Measurements from ENCODE around the gene IFNL1.
"Not testable (repeated sequence)": the region's sequence is repeated elsewhere in the genome, so short reads cannot be mapped to it uniquely, and the experiment has no call there.

The IFNL1 gene

DNA sequence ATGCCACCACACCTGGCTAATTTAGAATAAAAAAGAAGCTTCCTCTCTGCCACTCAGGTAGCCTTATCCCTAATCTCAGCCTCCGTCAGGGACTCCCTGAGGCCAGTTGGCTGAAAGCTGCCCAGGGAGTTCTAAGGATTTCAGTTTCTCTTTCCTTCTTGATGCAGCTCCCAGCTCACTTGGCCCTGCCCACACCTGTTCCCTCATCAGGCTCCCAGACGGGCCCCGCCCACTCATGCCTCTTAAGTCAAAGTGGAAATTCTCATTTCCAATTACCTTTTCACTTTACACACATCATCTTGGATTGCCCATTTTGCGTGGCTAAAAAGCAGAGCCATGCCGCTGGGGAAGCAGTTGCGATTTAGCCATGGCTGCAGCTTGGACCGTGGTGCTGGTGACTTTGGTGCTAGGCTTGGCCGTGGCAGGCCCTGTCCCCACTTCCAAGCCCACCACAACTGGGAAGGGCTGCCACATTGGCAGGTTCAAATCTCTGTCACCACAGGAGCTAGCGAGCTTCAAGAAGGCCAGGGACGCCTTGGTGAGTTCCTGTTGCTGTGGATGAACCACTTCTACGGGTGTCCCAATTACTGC lies at the start of gene IFNL1:
TSS of gene IFNL1 (plus strand) at position 353 of the 591 bp plus-strand sequence. CDS start at position 368, 15 bp downstream.
- no peak for DNase-seq (ENCODE audit: low spot score)

DNA sequence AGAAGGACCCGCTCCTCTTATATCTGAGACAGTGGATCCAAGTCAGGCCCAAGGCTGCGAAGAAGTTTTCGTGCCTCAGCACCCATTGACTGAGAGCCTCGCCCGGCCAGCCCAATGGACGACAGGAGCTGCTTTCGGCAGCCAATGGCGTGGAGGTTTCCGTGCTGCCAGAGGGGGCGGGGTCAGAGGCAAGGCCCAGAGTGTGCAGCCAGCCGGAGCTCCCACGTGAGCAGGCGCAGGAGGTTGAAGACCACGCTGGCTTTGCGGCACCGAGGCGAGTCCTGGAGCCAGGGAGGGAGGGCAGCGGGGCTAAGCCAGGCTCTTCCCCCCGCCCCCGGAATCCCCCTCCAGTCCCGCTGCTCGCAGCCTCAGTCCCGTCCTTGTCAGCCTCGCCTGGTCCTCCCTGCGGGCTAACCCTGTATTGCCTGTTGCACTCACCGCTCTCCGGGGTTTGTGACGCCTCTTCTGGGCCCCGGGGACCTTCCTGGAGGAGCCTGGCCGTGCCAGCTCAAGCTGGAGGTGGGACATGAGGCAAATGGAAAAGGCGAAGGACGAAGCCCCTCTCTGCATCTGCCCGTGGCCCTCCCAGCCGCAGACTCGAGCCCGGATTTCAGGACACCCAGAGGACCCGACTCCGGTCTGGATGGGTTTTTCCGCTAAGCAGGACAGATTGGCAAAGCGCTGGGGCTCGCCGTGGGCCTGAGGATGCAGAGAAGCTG lies 49.1 kb upstream of the IFNL1 start:
- no peak for DNase-seq (ENCODE audit: low spot score)

DNA sequence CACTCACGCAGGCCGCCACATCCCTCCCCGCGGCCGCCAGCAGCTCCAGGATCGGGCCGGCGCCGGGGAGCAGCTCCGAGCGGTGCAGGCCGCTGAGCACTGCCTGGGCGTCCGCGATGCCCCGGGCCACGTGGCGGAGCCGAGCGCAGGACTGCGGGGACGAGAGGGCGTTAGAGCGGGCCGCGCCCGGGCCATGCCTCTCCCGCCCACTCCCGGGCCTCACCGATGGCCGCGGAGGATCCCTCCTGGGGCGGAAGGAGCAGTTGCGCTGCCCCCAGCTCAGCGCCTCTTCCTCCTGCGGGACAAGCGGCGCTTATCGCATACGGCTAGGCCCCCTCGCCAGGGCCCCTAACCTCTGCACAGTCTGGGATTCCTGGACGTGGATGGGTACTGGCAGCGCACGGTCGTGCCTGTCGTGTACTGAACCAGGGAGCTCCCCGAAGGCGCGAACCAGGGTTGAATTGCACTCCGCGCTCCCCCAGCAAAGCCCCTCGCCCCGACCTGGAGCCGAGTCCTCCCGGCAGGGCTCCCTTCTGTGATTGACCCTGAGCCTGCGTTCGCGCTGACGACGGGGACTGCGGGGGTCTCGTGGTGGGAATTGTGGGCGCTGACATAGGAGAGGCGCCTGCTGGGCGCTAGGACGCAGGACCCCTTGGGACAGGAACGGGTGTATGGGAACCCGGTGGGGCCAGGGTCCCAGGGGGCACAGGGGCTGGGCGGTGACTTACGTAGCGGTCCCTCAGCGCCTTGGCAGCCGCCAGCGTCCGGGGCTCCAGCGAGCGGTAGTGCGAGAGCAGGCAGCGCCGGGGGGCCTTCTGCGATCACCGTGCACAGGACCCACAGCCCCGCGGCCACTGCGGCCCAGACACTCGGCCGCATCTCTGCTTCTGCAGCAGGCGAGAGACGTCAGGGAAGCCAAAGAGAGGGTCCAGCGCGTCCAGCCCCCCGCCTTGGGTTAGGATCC lies 48.2 kb upstream of the IFNL1 start:
- no peak for DNase-seq (ENCODE audit: low spot score)

- no peak for DNase-seq (ENCODE audit: low spot score)
Observed at GRCh38 chr19:39248806-39249205, 47.4 kb upstream of the IFNL1 start, which contains the start of gene IFNL4. IFNL4 (minus strand) TSS chr19:39248856.

- no peak for DNase-seq (ENCODE audit: low spot score)
Observed at GRCh38 chr19:39251081-39251480, 45.1 kb upstream of the IFNL1 start.

GRCh38 chr19:39251846-39252245 lies 44.4 kb upstream of the IFNL1 start:
- no peak for DNase-seq (ENCODE audit: low spot score)

- no peak for DNase-seq (ENCODE audit: low spot score)
Observed at GRCh38 chr19:39252458-39252857, 43.7 kb upstream of the IFNL1 start.

- no peak for DNase-seq (ENCODE audit: low spot score)
Observed at GRCh38 chr19:39253374-39254149, 42.6 kb upstream of the IFNL1 start.

DNA sequence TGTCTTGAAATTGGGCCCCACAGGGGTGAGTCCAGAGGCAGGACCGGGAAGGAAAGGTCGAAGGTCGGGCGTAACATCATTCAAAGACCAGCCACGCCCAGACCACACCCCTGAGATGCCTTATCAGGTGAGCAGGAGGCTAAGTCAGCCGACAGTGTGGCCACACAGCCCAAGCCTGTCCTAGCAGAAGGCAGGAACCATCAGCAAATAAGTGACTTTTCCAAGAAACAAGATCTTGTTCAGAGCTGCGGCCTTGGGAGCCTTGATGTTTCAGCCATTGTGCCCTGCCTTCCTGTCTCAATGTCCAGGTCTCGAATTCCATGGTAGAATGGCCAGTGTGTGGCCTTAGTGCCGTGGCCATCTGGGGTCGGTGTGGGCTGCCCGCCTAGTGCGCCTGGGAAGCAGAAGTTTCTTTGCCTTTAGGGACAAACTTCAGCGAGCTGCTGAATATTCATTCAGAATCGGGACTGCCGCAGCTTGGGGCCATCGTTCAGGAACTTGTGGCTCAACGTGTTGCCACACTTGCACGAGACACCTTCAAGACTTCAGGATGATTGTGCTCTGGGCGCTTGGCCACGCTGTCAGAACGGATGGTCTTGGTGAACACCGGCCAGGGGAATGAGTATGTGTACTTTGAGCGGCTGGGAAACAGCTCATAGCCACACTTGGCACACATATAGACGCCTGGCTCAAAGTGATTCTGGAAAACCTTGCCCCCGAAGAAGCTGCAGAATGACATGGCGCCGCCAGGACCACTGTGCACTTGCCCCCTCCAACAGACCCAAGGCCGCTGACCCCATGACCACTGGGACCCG lies 41.5 kb upstream of the IFNL1 start:
- no peak for DNase-seq (ENCODE audit: low spot score)

DNA sequence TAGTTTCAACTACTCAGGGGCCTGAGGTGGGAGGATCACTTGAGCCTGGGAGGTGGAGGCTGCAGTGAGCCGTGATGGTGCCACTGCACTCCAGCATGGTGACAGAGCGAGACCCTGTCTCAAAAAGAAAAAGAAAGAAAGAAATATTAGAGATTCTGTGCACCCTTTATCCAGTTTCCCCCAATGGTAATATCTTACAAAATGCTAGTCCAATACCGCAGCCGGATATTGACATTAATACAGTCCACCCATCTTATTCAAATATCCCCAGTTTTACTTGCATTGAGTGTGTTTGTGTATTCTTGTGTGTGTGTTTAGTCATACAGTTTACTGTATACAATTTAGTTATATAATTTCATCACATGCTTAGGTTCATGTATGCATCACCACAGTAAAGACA lies 39.0 kb upstream of the IFNL1 start:
- DNase-seq (ENCODE audit: low spot score): no peak

DNA sequence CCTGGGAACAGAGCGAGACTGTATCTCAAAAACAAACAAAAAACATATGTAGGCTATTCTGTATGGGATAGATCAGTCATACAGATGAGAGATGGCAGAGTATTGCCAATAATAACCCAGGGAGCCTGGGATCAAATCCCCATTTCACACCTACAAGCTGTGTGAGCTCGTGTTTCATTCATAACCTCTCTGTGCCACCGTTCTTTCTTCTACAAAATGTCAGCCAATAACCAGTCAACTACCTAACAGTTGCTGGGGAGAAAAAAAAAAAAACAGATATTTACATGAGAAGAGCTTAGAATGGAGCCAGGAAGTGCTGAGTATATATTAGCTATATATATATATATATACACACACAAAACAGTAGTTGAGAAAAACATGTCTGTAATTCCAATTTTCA lies 34.5 kb upstream of the IFNL1 start:
- DNase-seq (ENCODE audit: low spot score): no peak

- no peak for DNase-seq (ENCODE audit: low spot score)
Observed at GRCh38 chr19:39262496-39262895, 33.7 kb upstream of the IFNL1 start.

- no peak for DNase-seq (ENCODE audit: low spot score)
Observed at GRCh38 chr19:39263912-39264305, 32.3 kb upstream of the IFNL1 start.

DNA sequence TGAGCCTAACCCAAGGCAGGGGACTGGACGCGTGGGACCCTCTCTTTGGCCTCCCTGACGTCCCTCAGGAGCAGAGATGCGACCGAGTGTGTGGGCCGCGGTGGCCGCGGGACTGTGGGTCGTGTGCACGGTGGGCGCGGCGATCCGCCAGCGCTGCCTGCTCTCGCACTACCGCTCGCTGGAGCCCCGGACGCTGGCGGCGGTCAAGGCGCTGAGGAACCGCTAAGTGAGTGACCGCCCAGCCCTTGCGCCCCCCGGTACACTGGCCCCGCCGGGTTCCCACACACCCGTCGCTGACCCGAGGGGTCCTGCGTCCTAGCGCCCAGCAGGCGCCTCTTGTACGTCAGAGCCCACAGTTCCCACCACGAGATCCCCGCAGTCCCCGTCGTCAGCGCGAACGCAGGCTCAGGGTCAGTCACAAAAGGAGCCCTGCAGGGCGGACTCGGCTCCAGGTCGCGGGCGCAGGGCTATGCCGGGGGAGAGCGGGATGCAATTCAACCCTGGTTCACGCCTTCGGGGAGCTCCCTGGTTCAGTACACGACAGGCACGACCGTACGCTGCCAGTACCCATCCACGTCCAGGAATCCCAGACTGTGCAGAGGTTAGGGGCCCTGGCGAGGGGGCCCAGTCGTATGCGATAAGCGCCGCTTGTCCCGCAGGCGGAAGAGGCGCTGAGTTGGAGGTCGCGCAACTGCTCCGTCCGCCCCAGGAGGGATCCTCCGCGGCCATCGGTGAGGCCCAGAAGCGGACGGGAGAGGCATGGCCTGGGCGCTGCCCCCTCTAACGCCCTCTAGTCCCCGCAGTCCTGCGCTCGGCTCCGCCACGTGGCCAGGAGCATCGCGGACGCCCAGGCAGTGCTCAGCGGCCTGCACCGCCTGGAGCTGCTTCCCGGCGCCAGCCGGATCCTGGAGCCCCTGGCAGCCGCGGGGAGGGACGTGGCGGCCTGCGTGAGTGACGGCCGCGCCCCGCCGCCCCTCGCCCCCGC lies 31.6 kb upstream of the IFNL1 start:
- DNase-seq (ENCODE audit: low spot score): no peak

DNA sequence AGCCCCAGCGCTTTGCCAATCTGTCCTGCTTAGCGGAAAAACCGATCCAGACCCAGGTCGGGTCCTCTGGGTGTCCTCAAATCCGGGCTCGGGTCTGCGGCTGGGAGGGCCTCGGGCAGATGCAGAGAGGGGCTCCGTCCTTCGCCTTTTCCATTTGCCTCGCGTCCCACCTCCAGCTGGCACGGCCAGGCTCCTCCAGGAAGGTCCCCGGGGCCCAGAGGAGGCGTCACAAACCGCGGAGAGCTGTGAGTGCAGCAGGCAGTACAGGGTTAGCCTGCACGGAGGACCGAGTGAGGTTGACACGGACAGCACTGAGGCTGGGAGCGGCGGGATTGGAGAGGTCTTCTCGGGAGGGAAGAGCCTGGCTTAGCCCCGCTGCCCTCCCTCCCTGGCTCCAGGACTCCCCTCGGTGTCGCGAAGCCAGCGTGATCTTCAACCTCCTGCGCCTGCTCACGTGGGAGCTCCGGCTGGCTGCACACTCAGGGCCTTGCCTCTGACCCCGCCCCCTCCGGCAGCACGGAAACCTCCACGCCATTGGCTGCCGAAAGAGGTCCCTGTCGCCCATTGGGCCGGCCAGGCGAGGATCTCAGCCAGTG lies 30.8 kb upstream of the IFNL1 start:
- DNase-seq (ENCODE audit: low spot score): no peak

GRCh38 chr19:39268085-39268484 lies 28.1 kb upstream of the IFNL1 start, which contains the start of gene IFNL2:
IFNL2 (plus strand) TSS chr19:39268396; CDS start chr19:39268569, 173 bp downstream.
- DNase-seq (ENCODE audit: low spot score): not testable (repeated sequence)

DNA sequence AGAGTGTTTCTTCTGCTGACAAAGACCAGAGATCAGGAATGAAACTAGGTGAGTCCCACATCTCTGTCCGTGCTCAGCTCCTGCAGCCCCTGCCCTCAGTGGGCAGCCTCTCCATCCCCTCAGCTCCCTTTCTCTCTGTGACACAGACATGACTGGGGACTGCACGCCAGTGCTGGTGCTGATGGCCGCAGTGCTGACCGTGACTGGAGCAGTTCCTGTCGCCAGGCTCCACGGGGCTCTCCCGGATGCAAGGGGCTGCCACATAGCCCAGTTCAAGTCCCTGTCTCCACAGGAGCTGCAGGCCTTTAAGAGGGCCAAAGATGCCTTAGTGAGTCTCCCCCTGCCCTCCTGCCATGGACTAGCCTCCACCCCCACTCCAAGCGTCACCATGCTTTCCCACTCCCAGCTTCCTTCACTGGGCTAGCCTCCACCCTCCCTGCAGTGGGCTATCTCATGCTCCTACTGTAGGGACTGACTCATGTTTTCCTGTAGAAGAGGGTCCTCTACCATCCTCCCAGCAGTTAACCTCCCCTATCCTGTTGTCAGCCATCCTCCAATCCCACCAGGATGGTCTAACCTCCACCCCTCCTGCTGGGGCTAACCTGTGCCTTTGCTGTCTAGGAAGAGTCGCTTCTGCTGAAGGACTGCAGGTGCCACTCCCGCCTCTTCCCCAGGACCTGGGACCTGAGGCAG lies 27.5 kb upstream of the IFNL1 start:
- not testable (repeated sequence) for DNase-seq (ENCODE audit: low spot score)

GRCh38 chr19:39269369-39269768 lies 26.8 kb upstream of the IFNL1 start:
- DNase-seq (ENCODE audit: low spot score): not testable (repeated sequence)
